ENCODE measurements around the gene TOMM70. TPM values are rescaled to one million over a fixed set of nuclear protein-coding genes. Genes with fewer than 3 reads are reported as not detected.

The TOMM70 gene
- total and polyA plus RNA-seq, 2 of the 13 experiments (the other 11 are each of a cell fraction or from before 2014, with no cell fraction given): 27.0 to 77.2 TPM

GRCh38 chr3:100334488-100335351, 66.2 kb downstream of the TOMM70 start, which contains the start of gene NIT2 (continued):
- TF ChIP-seq ZNF710 (CRISPR knock-in tag; IDR thresholded peaks at IDR 0.05; ENCODE audit: borderline replicate concordance) (no peak), ZNF562 (CRISPR knock-in tag; IDR thresholded peaks at IDR 0.05; ENCODE audit: borderline replicate concordance) (no peak), SRSF4 (IDR thresholded peaks at IDR 0.05; ENCODE audit: low read depth, low read length, poor library complexity, severe bottlenecking) (no peak), KLF15 (CRISPR knock-in tag; IDR thresholded peaks at IDR 0.05; ENCODE audit: borderline replicate concordance) (peak; percentile 42; the same call in 1 of the 2 replicates), MIER2 (CRISPR knock-in tag; IDR thresholded peaks at IDR 0.05) (no peak), ZNF205 (CRISPR knock-in tag; IDR thresholded peaks at IDR 0.05) (no peak), ZC3H13 (CRISPR knock-in tag; IDR thresholded peaks at IDR 0.05) (no peak), ELF4 (CRISPR knock-in tag; IDR thresholded peaks at IDR 0.05; ENCODE audit: borderline replicate concordance) (no peak), RNF219 (CRISPR knock-in tag; IDR thresholded peaks at IDR 0.05) (no peak), ZSCAN22 (CRISPR knock-in tag; IDR thresholded peaks at IDR 0.05) (peak; percentile 38; the same call in 1 of the 2 replicates)
- TF ChIP-seq, protein P1, sequence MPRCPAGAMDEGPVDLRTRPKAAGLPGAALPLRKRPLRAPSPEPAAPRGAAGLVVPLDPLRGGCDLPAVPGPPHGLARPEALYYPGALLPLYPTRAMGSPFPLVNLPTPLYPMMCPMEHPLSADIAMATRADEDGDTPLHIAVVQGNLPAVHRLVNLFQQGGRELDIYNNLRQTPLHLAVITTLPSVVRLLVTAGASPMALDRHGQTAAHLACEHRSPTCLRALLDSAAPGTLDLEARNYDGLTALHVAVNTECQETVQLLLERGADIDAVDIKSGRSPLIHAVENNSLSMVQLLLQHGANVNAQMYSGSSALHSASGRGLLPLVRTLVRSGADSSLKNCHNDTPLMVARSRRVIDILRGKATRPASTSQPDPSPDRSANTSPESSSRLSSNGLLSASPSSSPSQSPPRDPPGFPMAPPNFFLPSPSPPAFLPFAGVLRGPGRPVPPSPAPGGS (CRISPR knock-in tag; IDR thresholded peaks at IDR 0.05): no peak
- TF ChIP-seq, protein P2, sequence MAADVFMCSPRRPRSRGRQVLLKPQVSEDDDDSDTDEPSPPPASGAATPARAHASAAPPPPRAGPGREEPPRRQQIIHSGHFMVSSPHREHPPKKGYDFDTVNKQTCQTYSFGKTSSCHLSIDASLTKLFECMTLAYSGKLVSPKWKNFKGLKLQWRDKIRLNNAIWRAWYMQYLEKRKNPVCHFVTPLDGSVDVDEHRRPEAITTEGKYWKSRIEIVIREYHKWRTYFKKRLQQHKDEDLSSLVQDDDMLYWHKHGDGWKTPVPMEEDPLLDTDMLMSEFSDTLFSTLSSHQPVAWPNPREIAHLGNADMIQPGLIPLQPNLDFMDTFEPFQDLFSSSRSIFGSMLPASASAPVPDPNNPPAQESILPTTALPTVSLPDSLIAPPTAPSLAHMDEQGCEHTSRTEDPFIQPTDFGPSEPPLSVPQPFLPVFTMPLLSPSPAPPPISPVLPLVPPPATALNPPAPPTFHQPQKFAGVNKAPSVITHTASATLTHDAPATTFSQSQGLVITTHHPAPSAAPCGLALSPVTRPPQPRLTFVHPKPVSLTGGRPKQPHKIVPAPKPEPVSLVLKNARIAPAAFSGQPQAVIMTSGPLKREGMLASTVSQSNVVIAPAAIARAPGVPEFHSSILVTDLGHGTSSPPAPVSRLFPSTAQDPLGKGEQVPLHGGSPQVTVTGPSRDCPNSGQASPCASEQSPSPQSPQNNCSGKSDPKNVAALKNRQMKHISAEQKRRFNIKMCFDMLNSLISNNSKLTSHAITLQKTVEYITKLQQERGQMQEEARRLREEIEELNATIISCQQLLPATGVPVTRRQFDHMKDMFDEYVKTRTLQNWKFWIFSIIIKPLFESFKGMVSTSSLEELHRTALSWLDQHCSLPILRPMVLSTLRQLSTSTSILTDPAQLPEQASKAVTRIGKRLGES (CRISPR knock-in tag; IDR thresholded peaks at IDR 0.05; ENCODE audit: borderline replicate concordance): no peak
- TF ChIP-seq, protein P3, sequence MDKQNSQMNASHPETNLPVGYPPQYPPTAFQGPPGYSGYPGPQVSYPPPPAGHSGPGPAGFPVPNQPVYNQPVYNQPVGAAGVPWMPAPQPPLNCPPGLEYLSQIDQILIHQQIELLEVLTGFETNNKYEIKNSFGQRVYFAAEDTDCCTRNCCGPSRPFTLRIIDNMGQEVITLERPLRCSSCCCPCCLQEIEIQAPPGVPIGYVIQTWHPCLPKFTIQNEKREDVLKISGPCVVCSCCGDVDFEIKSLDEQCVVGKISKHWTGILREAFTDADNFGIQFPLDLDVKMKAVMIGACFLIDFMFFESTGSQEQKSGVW (CRISPR knock-in tag; IDR thresholded peaks at IDR 0.05; ENCODE audit: borderline replicate concordance): no peak
- TF ChIP-seq, protein P4, sequence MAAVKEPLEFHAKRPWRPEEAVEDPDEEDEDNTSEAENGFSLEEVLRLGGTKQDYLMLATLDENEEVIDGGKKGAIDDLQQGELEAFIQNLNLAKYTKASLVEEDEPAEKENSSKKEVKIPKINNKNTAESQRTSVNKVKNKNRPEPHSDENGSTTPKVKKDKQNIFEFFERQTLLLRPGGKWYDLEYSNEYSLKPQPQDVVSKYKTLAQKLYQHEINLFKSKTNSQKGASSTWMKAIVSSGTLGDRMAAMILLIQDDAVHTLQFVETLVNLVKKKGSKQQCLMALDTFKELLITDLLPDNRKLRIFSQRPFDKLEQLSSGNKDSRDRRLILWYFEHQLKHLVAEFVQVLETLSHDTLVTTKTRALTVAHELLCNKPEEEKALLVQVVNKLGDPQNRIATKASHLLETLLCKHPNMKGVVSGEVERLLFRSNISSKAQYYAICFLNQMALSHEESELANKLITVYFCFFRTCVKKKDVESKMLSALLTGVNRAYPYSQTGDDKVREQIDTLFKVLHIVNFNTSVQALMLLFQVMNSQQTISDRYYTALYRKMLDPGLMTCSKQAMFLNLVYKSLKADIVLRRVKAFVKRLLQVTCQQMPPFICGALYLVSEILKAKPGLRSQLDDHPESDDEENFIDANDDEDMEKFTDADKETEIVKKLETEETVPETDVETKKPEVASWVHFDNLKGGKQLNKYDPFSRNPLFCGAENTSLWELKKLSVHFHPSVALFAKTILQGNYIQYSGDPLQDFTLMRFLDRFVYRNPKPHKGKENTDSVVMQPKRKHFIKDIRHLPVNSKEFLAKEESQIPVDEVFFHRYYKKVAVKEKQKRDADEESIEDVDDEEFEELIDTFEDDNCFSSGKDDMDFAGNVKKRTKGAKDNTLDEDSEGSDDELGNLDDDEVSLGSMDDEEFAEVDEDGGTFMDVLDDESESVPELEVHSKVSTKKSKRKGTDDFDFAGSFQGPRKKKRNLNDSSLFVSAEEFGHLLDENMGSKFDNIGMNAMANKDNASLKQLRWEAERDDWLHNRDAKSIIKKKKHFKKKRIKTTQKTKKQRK (IDR thresholded peaks at IDR 0.05; ENCODE audit: low read length): no peak
